SK-N-SH (cell line): ENCODE measurements around the gene NAV2. TPM values are rescaled to one million over a fixed set of nuclear protein-coding genes. Genes with fewer than 3 reads are reported as not detected.

Experiments
- CTCF ChIA-PET: fragments of 300-600, 350-600 bp; formaldehyde crosslinking; extraction: SDS; loops from one replicate; lab custom pipeline; 2021; lab: Yijun Ruan, JAX
- POLR2A ChIA-PET: fragments of 350-600 bp; sonication (Branson Sonifier 250); formaldehyde crosslinking; extraction: SDS; loops from one replicate; lab custom pipeline; 2020; ENCODE audit warnings: antibody characterized with exemption, inconsistent platforms; lab: Yijun Ruan, JAX
- DNase-seq: peaks from one replicate; pipeline ENCODE4 v3.0.0; 2012
- H2AFZ ChIP-seq: fragments of 200-600 bp; sonication (generic); 2 replicates; pipeline ENCODE4 v1.8.1; 2016; ENCODE audit warnings: antibody characterized with exemption, mild to moderate bottlenecking, low read depth
- H3F3A ChIP-seq: fragments of 200-600 bp; sonication (generic); replicated peaks from 2 replicates; pipeline ENCODE3; 2016; ENCODE audit warnings: antibody characterized with exemption, mild to moderate bottlenecking; ENCODE audit not compliant: insufficient read depth
- H3K27ac ChIP-seq, 2 experiments: fragments of 200-500 bp in 1 of 2; fragments of 200-600 bp in 1 of 2; sonication (Bioruptor generic) in 1 of 2; sonication (generic), shearing (Covaris generic) in 1 of 2; 2 replicates each; pipeline versions ENCODE4 v1.5.1 to v1.6.1; 2014 to 2016; ENCODE audit warnings: low read depth in 2 of 2, inconsistent platforms in 1 of 2, low read length in 1 of 2, mild to moderate bottlenecking in 1 of 2, mixed read lengths in 1 of 2
- H3K27me3 ChIP-seq: fragments of 200-600 bp; sonication (generic), shearing (Covaris generic); 2 replicates; pipeline ENCODE4 v1.6.1; 2016; ENCODE audit warnings: mixed run types; ENCODE audit not compliant: insufficient read depth
- H3K36me3 ChIP-seq, 2 experiments: fragments of 200-500 bp in 1 of 2; fragments of 200-600 bp in 1 of 2; sonication (Bioruptor generic) in 1 of 2; sonication (generic) in 1 of 2; replicated peaks in 1 of 2; 2 replicates each; pipeline versions ENCODE3 to v1.5.1; 2014 to 2016; ENCODE audit warnings: low read length in 1 of 2, mild to moderate bottlenecking in 1 of 2; ENCODE audit not compliant: insufficient read depth in 2 of 2, control insufficient read depth in 1 of 2
- H3K4me1 ChIP-seq, 2 experiments: fragments of 200-500 bp in 1 of 2; fragments of 200-600 bp in 1 of 2; sonication (Bioruptor generic) in 1 of 2; sonication (generic), shearing (Covaris generic) in 1 of 2; 2 replicates each; pipeline versions ENCODE4 v1.5.1 to v1.6.1; 2014 to 2016; ENCODE audit warnings: low read depth in 1 of 2, low read length in 1 of 2, mixed run types in 1 of 2; ENCODE audit not compliant: insufficient read depth in 2 of 2, control insufficient read depth in 1 of 2
- H3K4me2 ChIP-seq: fragments of 200-600 bp; sonication (generic), shearing (Covaris generic); 2 replicates; pipeline ENCODE4 v1.6.1; 2017; ENCODE audit warnings: mixed run types
- H3K4me3 ChIP-seq, 2 experiments: fragments of 200-500 bp in 1 of 2; fragments of 200-600 bp in 1 of 2; sonication (Bioruptor generic) in 1 of 2; sonication (generic), shearing (Covaris generic) in 1 of 2; 2 replicates each; pipeline versions ENCODE4 v1.5.1 to v1.8.1; 2014 to 2016; ENCODE audit warnings: low read depth in 2 of 2, inconsistent platforms in 1 of 2, low read length in 1 of 2, mild to moderate bottlenecking in 1 of 2, mixed read lengths in 1 of 2, moderate library complexity in 1 of 2
- H3K79me2 ChIP-seq: fragments of 200-600 bp; sonication (generic); 2 replicates; pipeline ENCODE4 v1.8.1; 2017; ENCODE audit warnings: mild to moderate bottlenecking; ENCODE audit not compliant: insufficient read depth
- H3K9ac ChIP-seq: fragments of 200-600 bp; sonication (generic); 2 replicates; pipeline ENCODE4 v1.6.1; 2017; ENCODE audit warnings: mixed run types
- H3K9me2 ChIP-seq: fragments of 200-600 bp; sonication (generic); 2 replicates; pipeline ENCODE4 v1.6.1; 2017; ENCODE audit warnings: mixed run types
- H3K9me3 ChIP-seq: fragments of 200-600 bp; sonication (generic); 2 replicates; pipeline ENCODE4 v1.6.1; 2017; ENCODE audit warnings: mixed run types, mild to moderate bottlenecking, moderate library complexity
- H4K20me1 ChIP-seq: fragments of 200-600 bp; sonication (generic); 2 replicates; pipeline ENCODE4 v1.6.1; 2017; ENCODE audit warnings: mild to moderate bottlenecking, mixed run types; ENCODE audit not compliant: insufficient read depth
- FOXJ3 ChIP-seq: sonication (generic); formaldehyde crosslinking; IDR thresholded peaks from 2 replicates; pipeline ENCODE4 v1.5.1; 2020; ENCODE audit warnings: mild to moderate bottlenecking, missing genetic modification reagents
- GATA2 ChIP-seq: sonication (generic); formaldehyde crosslinking; IDR thresholded peaks from 2 replicates; pipeline ENCODE4 v1.5.0; 2020; ENCODE audit warnings: mild to moderate bottlenecking, missing genetic modification reagents
- NRF1 ChIP-seq: IDR thresholded peaks from 2 replicates; pipeline ENCODE4 v1.6.1; 2012; ENCODE audit warnings: low read depth, mild to moderate bottlenecking, low read length
- WGBS: methylation state at CpG from one replicate; pipeline ENCODE4 v1.1.6; 2017; ENCODE audit warnings: low lambda C conversion rate; 5-methylcytosine and 5-hydroxymethylcytosine counted together
- polyA plus RNA-seq, 3 experiments: library from polyadenylated mRNA; depleted of rRNA; stranded (reverse); fragments of >200 nt; gene quantifications; 2 replicates each; pipeline ENCODE4 v1.2.3, GENCODE V29; 2012
- TF ChIP-seq, protein P1 (sequence below): fragments of 150-350 bp; IDR thresholded peaks from 2 replicates; pipeline ENCODE4 v1.6.1; 2016; ENCODE audit warnings: mild to moderate bottlenecking, low read depth, low read length

The NAV2 gene
- polyA plus RNA-seq, 1 of the 3 experiments (the other 2 are of a cell fraction): 26.2 TPM

DNA sequence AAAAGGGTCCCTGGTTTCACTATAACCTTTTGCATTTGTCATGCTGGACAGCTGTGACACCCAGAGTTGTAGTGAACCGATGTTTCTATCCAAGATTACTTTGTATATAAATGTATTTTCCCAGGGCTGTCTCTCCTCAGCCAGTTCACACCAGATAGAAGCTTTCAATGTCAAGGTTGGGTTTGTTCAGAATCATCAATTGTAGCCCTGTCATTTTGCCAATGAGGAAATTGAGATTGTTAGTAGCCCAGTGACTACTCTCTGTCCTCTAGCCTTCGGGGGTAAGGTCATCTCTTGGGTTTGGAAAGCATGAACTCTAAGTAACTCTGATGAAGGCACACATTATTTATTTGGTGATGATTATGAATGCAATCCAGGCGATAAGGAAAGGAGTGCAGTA lies 282.0 kb downstream of the NAV2 start:
- Histone ChIP-seq H3K9me3 (no peaks in the 10 kb centered on the region), H3K9me2 (no peaks in the 10 kb centered on the region), H3F3A (peaks cover 5% of the 10 kb centered on the region), H3K4me2 (no peak overlapping the region), H3K9ac (no peak overlapping the region), H3K27me3 (no peaks in the 10 kb centered on the region), H3K36me3 (peaks cover 72 to 79% of the 10 kb centered on the region in 2 experiments), H3K4me3 (no peak overlapping the region), H3K27ac (peak overlapping the region in 1 of 2 experiments; percentile 37; a peak in 1 of 4 replicates), H2AFZ (no peak overlapping the region), H4K20me1 (peaks cover 60% of the 10 kb centered on the region), H3K4me1 (peaks cover 7 to 29% of the 10 kb centered on the region in 2 experiments), H3K79me2 (peaks cover 97% of the 10 kb centered on the region)
- ChIA-PET CTCF (interaction anchor here (0.5 to 1.5 kb wide), 3 partner anchors 11 to 434 kb away, joined by 3 to 4 read pairs (median 3); no protein-coding TSS in a partner anchor), POLR2A (no interaction called here)
- WGBS: 74% methylated on average over 3 of the region's 3 CpGs
- DNase-seq: no peak
- no peak for TF ChIP-seq NRF1

DNA sequence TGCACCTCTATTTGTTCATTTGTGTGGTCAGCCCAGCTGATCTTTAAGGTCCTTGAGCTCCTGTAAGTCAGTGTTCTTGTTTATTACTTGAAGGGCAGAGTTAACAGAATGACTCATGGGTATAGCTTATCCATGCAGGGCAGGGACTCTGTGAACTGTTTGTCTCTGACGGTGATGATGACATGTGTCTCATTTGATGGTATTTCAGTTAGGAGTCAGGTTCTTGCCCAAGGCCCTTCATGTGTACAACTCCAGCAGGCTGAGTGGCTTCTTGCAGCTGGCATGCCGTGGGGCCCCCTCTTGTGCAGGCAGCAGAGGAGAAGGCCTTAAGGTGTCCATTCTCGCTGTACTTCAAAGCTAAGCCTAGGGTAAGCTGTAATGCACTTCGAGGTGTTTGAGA lies 282.5 kb downstream of the NAV2 start:
- Histone ChIP-seq H3K4me1 (peaks cover 7 to 32% of the 10 kb centered on the region in 2 experiments), H3K4me2 (no peak overlapping the region), H3K79me2 (peaks cover 97% of the 10 kb centered on the region), H3K4me3 (no peak overlapping the region), H3K9me2 (no peaks in the 10 kb centered on the region), H3K9me3 (no peaks in the 10 kb centered on the region), H3K27me3 (no peaks in the 10 kb centered on the region), H3F3A (peaks cover 5% of the 10 kb centered on the region), H3K36me3 (peaks cover 72 to 79% of the 10 kb centered on the region in 2 experiments), H4K20me1 (peaks cover 64% of the 10 kb centered on the region), H2AFZ (no peak overlapping the region), H3K27ac (peak overlapping the region in 1 of 2 experiments; percentile 37; a peak in 2 of 4 replicates), H3K9ac (no peak overlapping the region)
- TF ChIP-seq, protein P1, sequence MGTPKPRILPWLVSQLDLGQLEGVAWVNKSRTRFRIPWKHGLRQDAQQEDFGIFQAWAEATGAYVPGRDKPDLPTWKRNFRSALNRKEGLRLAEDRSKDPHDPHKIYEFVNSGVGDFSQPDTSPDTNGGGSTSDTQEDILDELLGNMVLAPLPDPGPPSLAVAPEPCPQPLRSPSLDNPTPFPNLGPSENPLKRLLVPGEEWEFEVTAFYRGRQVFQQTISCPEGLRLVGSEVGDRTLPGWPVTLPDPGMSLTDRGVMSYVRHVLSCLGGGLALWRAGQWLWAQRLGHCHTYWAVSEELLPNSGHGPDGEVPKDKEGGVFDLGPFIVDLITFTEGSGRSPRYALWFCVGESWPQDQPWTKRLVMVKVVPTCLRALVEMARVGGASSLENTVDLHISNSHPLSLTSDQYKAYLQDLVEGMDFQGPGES: no peak
- ChIA-PET POLR2A (no interaction called here), CTCF (interaction anchor here (0.5 to 1.5 kb wide), 3 partner anchors 11 to 435 kb away, joined by 3 to 4 read pairs (median 3); no protein-coding TSS in a partner anchor)
- 72% methylated on average over 4 of the region's 4 CpGs for WGBS
- no peak for DNase-seq

GRCh38 chr11:19996571-19996970 lies 283.9 kb downstream of the NAV2 start:
- no peaks in the 10 kb centered on the region for H3K9me2 ChIP-seq
- H3K9me3 ChIP-seq: no peaks in the 10 kb centered on the region
- ChIA-PET POLR2A (no interaction called here), CTCF (interaction anchor here (1.1 to 1.5 kb wide), 3 partner anchors 12 to 115 kb away, joined by 4 to 6 read pairs (median 5); no protein-coding TSS in a partner anchor)
- no peak overlapping the region for H3K4me3 ChIP-seq
- H3K9ac ChIP-seq: no peak overlapping the region
- peaks cover 72 to 76% of the 10 kb centered on the region in 2 experiments for H3K36me3 ChIP-seq
- peaks cover 7 to 35% of the 10 kb centered on the region in 2 experiments for H3K4me1 ChIP-seq
- peak overlapping the region in 1 of 2 experiments; percentile 39; a peak in 2 of 4 replicates for H3K27ac ChIP-seq
- no peak overlapping the region for H2AFZ ChIP-seq
- no peaks in the 10 kb centered on the region for H3K27me3 ChIP-seq
- H3K4me2 ChIP-seq: no peak overlapping the region
- peak; percentile 22 for DNase-seq
- H4K20me1 ChIP-seq: peaks cover 68% of the 10 kb centered on the region
- TF ChIP-seq, protein P1: no peak
- 0 out of 2 replicates have a peak, but pooled peaks have one; percentile 37 for TF ChIP-seq FOXJ3 (CRISPR knock-in tag)
- peak; percentile 81 for TF ChIP-seq GATA2
- peaks cover 96% of the 10 kb centered on the region for H3K79me2 ChIP-seq
- WGBS: 75% methylated on average over 5 of the region's 5 CpGs
- H3F3A ChIP-seq: peaks cover 3% of the 10 kb centered on the region
